ENCODE measurements around the gene OR52E6. TPM values are rescaled to one million over a fixed set of nuclear protein-coding genes. Genes with fewer than 3 reads are reported as not detected.
A peak's percentile ranks its signal among the peaks of the same experiment; 100 is the strongest.

OR52E6 gene
- total and polyA plus RNA-seq, 2 experiments from 2014 or later = not detected

GRCh38 chr11:5809122-5809519 lies 32.6 kb downstream of the OR52E6 start:
- peak overlapping the region; percentile 58 for H3K4me3 ChIP-seq
- H3K36me3 ChIP-seq (ENCODE audit: insufficient read depth) = no peaks in the 10 kb centered on the region
- peak overlapping the region; percentile 74; the same call in 2 of the 3 replicates for H3K4me3 Mint-ChIP-seq
- H2AFZ ChIP-seq = peak overlapping the region; percentile 93
- no peak overlapping the region for H3K27ac ChIP-seq (ENCODE audit: low read depth)
- no peaks in the 10 kb centered on the region for H3K9me2 ChIP-seq (ENCODE audit: insufficient read depth)
- H3K79me2 ChIP-seq (replicated peaks; ENCODE audit: insufficient read depth) = no peaks in the 10 kb centered on the region
- ATAC-seq (peak; percentile 14; the same call in 2 of the 3 replicates), DNase-seq (ENCODE audit: low spot score) (no peak)
- H3K4me2 ChIP-seq = peak overlapping the region; percentile 78
- H3K4me1 ChIP-seq (ENCODE audit: insufficient read depth) = peaks cover 23% of the 10 kb centered on the region
- no peak for TF ChIP-seq ETS1 (IDR thresholded peaks at IDR 0.05)
- no peak for TF ChIP-seq STAT1 (IDR thresholded peaks at IDR 0.05; ENCODE audit: unreplicated experiment)
- TF ChIP-seq ZNF462 (CRISPR knock-in tag; IDR thresholded peaks at IDR 0.05) = no peak
- no peak for TF ChIP-seq ZNF114 (CRISPR knock-in tag; IDR thresholded peaks at IDR 0.05)
- no peak for TF ChIP-seq ZNF331 (CRISPR knock-in tag; IDR thresholded peaks at IDR 0.05; ENCODE audit: low read depth)
- TF ChIP-seq EZH2phosphoT487 (IDR thresholded peaks at IDR 0.05; ENCODE audit: unreplicated experiment) = no peak
- TF ChIP-seq CREB1 (CRISPR knock-in tag; IDR thresholded peaks at IDR 0.05; ENCODE audit: low read depth) = no peak
- no peak for TF ChIP-seq POLR2AphosphoS5 (IDR thresholded peaks at IDR 0.05; ENCODE audit: low read depth)
- no peak for TF ChIP-seq EZH2 (IDR thresholded peaks at IDR 0.05; ENCODE audit: low read depth, unreplicated experiment)
- TF ChIP-seq REST (IDR thresholded peaks at IDR 0.05; ENCODE audit: unreplicated experiment) = no peak
- no peak for TF ChIP-seq NANOG (IDR thresholded peaks at IDR 0.05; ENCODE audit: borderline replicate concordance)
- H4K20me1 ChIP-seq (replicated peaks; ENCODE audit: insufficient read depth) = no peaks in the 10 kb centered on the region
- H3K27me3 ChIP-seq (ENCODE audit: insufficient read depth) = no peaks in the 10 kb centered on the region
- no peaks in the 10 kb centered on the region for H3F3A ChIP-seq (replicated peaks; ENCODE audit: low read depth)
- H3K9me3 Mint-ChIP-seq = peaks cover 5% of the 10 kb centered on the region
- no peak overlapping the region for H3K27ac Mint-ChIP-seq
- no peaks in the 10 kb centered on the region for H3K36me3 Mint-ChIP-seq (ENCODE audit: low read depth)
- H3K27me3 Mint-ChIP-seq (ENCODE audit: insufficient read depth, low read depth, poor library complexity) = peaks cover 2% of the 10 kb centered on the region
- H3K4me1 Mint-ChIP-seq = peaks cover 32% of the 10 kb centered on the region

Data from GM23338 (cell line).